Peyer's patch (tissue), 4 donors: Measurements from ENCODE around the gene MAGEB17. TPM values are rescaled to one million over a fixed set of nuclear protein-coding genes. Genes with fewer than 3 reads are reported as not detected.

Experiments
- DNase-seq, 3 donors: peaks; one replicate each; pipeline ENCODE4 v3.0.0-alpha.2; 2017 to 2019
- H3K27ac ChIP-seq, 4 donors: fragments of 200-600 bp; sonication (generic); one replicate each; pipeline ENCODE4 v1.5.1; 2016 to 2019
- H3K27me3 ChIP-seq, 2 donors: fragments of 200-600 bp; sonication (generic); one replicate each; pipeline ENCODE4 v1.5.1; 2019
- H3K36me3 ChIP-seq, 3 donors: fragments of 200-600 bp; sonication (generic); one replicate each; pipeline ENCODE4 v1.5.1; 2016 to 2019
- H3K4me1 ChIP-seq, 4 donors: fragments of 200-600 bp; sonication (generic); one replicate each; pipeline ENCODE4 v1.5.1; 2016 to 2019
- H3K4me3 ChIP-seq, 4 donors: fragments of 200-600 bp; sonication (generic); 1 replicate in 3 of 4; 2 replicates in 1 of 4; pipeline ENCODE4 v1.5.1; 2016 to 2019; ENCODE audit warnings: mild to moderate bottlenecking in 1 of 4
- H3K9me3 ChIP-seq, 4 donors: fragments of 200-600 bp; sonication (generic); one replicate each; pipeline ENCODE4 v1.5.1; 2016 to 2019; ENCODE audit warnings: mild to moderate bottlenecking in 1 of 4
- CTCF ChIP-seq, 6 experiments: fragments of 450-650 bp in 4 of 6; fragments of 200-600 bp in 2 of 6; sonication (generic) in 1 of 6; IDR thresholded peaks; one replicate each; pipeline ENCODE4 v1.5.1; 2017 to 2019; ENCODE audit warnings: antibody characterized with exemption in 6 of 6, mild to moderate bottlenecking in 3 of 6, moderate library complexity in 1 of 6
- POLR2A ChIP-seq, 2 donors: fragments of 450-650 bp; IDR thresholded peaks; one replicate each; pipeline ENCODE4 v1.5.1; 2017; ENCODE audit warnings: antibody characterized with exemption in 2 of 2, mild to moderate bottlenecking in 2 of 2, moderate library complexity in 2 of 2
- total RNA-seq, 4 donors: library from RNA; depleted of rRNA; stranded (reverse); fragments of >200 nt; gene quantifications; one replicate each; pipeline ENCODE4 v1.1.0, GENCODE V29; 2016

The MAGEB17 gene
- total RNA-seq, 4 donors from 2014 or later = not detected

GRCh38 chrX:16187024-16187760 is 19.9 kb downstream of the MAGEB17 start:
- Histone ChIP-seq H3K27me3 (no peaks in the 10 kb centered on the region), H3K27ac (no peak overlapping the region), H3K4me3 (no peak overlapping the region), H3K9me3 (no peaks in the 10 kb centered on the region), H3K36me3 (no peaks in the 10 kb centered on the region), H3K4me1 (no peaks in the 10 kb centered on the region)
- no peak for DNase-seq
- TF ChIP-seq CTCF (IDR thresholded peaks at IDR 0.05) (no peak), POLR2A (IDR thresholded peaks at IDR 0.05) (no peak)

GRCh38 chrX:16188687-16189086 is 21.4 kb downstream of the MAGEB17 start:
- no peak overlapping the region for H3K4me3 ChIP-seq
- no peaks in the 10 kb centered on the region for H3K27me3 ChIP-seq
- H3K27ac ChIP-seq = no peak overlapping the region
- DNase-seq = no peak
- H3K9me3 ChIP-seq = no peaks in the 10 kb centered on the region
- no peaks in the 10 kb centered on the region for H3K36me3 ChIP-seq
- no peaks in the 10 kb centered on the region for H3K4me1 ChIP-seq
- TF ChIP-seq CTCF (IDR thresholded peaks at IDR 0.05) (no peak), POLR2A (IDR thresholded peaks at IDR 0.05) (no peak)

- no peak overlapping the region for H3K4me3 ChIP-seq
- H3K4me1 ChIP-seq = no peaks in the 10 kb centered on the region
- DNase-seq = no peak
- no peaks in the 10 kb centered on the region for H3K9me3 ChIP-seq
- TF ChIP-seq CTCF (IDR thresholded peaks at IDR 0.05) (no peak), POLR2A (IDR thresholded peaks at IDR 0.05) (no peak)
- no peaks in the 10 kb centered on the region for H3K27me3 ChIP-seq
- H3K36me3 ChIP-seq = no peaks in the 10 kb centered on the region
- H3K27ac ChIP-seq = no peak overlapping the region
Observed at GRCh38 chrX:16191605-16192004, 24.3 kb downstream of the MAGEB17 start.

GRCh38 chrX:16196829-16197228 is 29.5 kb downstream of the MAGEB17 start:
- TF ChIP-seq CTCF (IDR thresholded peaks at IDR 0.05) (no peak), POLR2A (IDR thresholded peaks at IDR 0.05) (no peak)
- H3K4me3 ChIP-seq = no peak overlapping the region
- no peaks in the 10 kb centered on the region for H3K9me3 ChIP-seq
- no peaks in the 10 kb centered on the region for H3K4me1 ChIP-seq
- no peaks in the 10 kb centered on the region for H3K36me3 ChIP-seq
- no peak for DNase-seq
- H3K27ac ChIP-seq = no peak overlapping the region
- H3K27me3 ChIP-seq = no peaks in the 10 kb centered on the region

- Histone ChIP-seq H3K9me3 (no peaks in the 10 kb centered on the region), H3K27me3 (no peaks in the 10 kb centered on the region)
Observed at GRCh38 chrX:16199343-16199742, 32.1 kb downstream of the MAGEB17 start.

More at GRCh38 chrX:16199343-16199742, 32.1 kb downstream of the MAGEB17 start:
- Histone ChIP-seq H3K4me1 (no peaks in the 10 kb centered on the region), H3K36me3 (no peaks in the 10 kb centered on the region), H3K4me3 (no peak overlapping the region), H3K27ac (no peak overlapping the region)
- TF ChIP-seq CTCF (IDR thresholded peaks at IDR 0.05) = no peak
- TF ChIP-seq POLR2A (IDR thresholded peaks at IDR 0.05) = no peak
- DNase-seq = no peak
